ENCODE data around the gene PHF21B. TPM values are rescaled to one million over a fixed set of nuclear protein-coding genes. Genes with fewer than 3 reads are reported as not detected.
A peak's percentile ranks its signal among the peaks of the same experiment; 100 is the strongest.

Gene PHF21B
- total RNA-seq, 1 donor from 2014 or later = 113 TPM

GRCh38 chr22:44968736-44969135 is 41.1 kb downstream of the PHF21B start:
- Mint-ChIP-seq H3K27me3 (ENCODE audit: unreplicated experiment) (peaks cover 9% of the 10 kb centered on the region), H3K36me3 (ENCODE audit: unreplicated experiment) (no peaks in the 10 kb centered on the region), H3K9me3 (ENCODE audit: unreplicated experiment) (peaks cover 10% of the 10 kb centered on the region), H3K4me1 (ENCODE audit: low read depth, unreplicated experiment) (peaks cover 28% of the 10 kb centered on the region), H3K4me3 (ENCODE audit: unreplicated experiment) (no peak overlapping the region), H3K27ac (ENCODE audit: unreplicated experiment) (no peak overlapping the region)
- DNase-seq = no peak
- no peak for TF ChIP-seq CTCF (IDR thresholded peaks at IDR 0.05; ENCODE audit: partially characterized antibody, unreplicated experiment)

GRCh38 chr22:44965171-44965570 is 44.6 kb downstream of the PHF21B start:
- H3K27ac Mint-ChIP-seq (ENCODE audit: unreplicated experiment) = peak overlapping the region; percentile 72
- H3K36me3 Mint-ChIP-seq (ENCODE audit: unreplicated experiment) = no peaks in the 10 kb centered on the region
- peaks cover 12% of the 10 kb centered on the region for H3K27me3 Mint-ChIP-seq (ENCODE audit: unreplicated experiment)
- H3K9me3 Mint-ChIP-seq (ENCODE audit: unreplicated experiment) = peaks cover 15% of the 10 kb centered on the region
- no peak for TF ChIP-seq CTCF (IDR thresholded peaks at IDR 0.05; ENCODE audit: partially characterized antibody, unreplicated experiment)
- DNase-seq = peak; percentile 45
- no peak overlapping the region for H3K4me3 Mint-ChIP-seq (ENCODE audit: unreplicated experiment)
- peaks cover 31% of the 10 kb centered on the region for H3K4me1 Mint-ChIP-seq (ENCODE audit: low read depth, unreplicated experiment)

- Mint-ChIP-seq H3K4me3 (ENCODE audit: unreplicated experiment) (peak overlapping the region; percentile 52), H3K36me3 (ENCODE audit: unreplicated experiment) (no peaks in the 10 kb centered on the region), H3K9me3 (ENCODE audit: unreplicated experiment) (peaks cover 15% of the 10 kb centered on the region), H3K27me3 (ENCODE audit: unreplicated experiment) (peaks cover 13% of the 10 kb centered on the region), H3K4me1 (ENCODE audit: low read depth, unreplicated experiment) (peaks cover 31% of the 10 kb centered on the region), H3K27ac (ENCODE audit: unreplicated experiment) (peak overlapping the region; percentile 64)
- TF ChIP-seq CTCF (IDR thresholded peaks at IDR 0.05; ENCODE audit: partially characterized antibody, unreplicated experiment) = no peak
- DNase-seq = no peak
Measured at GRCh38 chr22:44964722-44965078, 45.1 kb downstream of the PHF21B start.

- Mint-ChIP-seq H3K27ac (ENCODE audit: unreplicated experiment) (peak overlapping the region; percentile 64), H3K27me3 (ENCODE audit: unreplicated experiment) (peaks cover 19% of the 10 kb centered on the region), H3K36me3 (ENCODE audit: unreplicated experiment) (no peaks in the 10 kb centered on the region), H3K4me1 (ENCODE audit: low read depth, unreplicated experiment) (peaks cover 34% of the 10 kb centered on the region), H3K9me3 (ENCODE audit: unreplicated experiment) (peaks cover 16% of the 10 kb centered on the region), H3K4me3 (ENCODE audit: unreplicated experiment) (peak overlapping the region; percentile 52)
- DNase-seq = no peak
- TF ChIP-seq CTCF (IDR thresholded peaks at IDR 0.05; ENCODE audit: partially characterized antibody, unreplicated experiment) = no peak
Measured at GRCh38 chr22:44963832-44964721, 45.7 kb downstream of the PHF21B start.

All from glutamatergic neuron (in vitro differentiated cells).